Fibroblast of skin of left quadriceps (primary cell): ENCODE measurements around the gene CCDC127.
"Not testable (repeated sequence)": the region's sequence is repeated elsewhere in the genome, so short reads cannot be mapped to it uniquely, and the experiment has no call there.

Experiments
- DNase-seq, 2 experiments: peaks; one replicate each; pipeline ENCODE4 v3.0.0-alpha.2; 2013; ENCODE audit warnings: low read depth in 2 of 2

CCDC127 gene

GRCh38 chr5:204001-204400, 14.0 kb downstream of the CCDC127 start:
- DNase-seq, result no peak

DNA sequence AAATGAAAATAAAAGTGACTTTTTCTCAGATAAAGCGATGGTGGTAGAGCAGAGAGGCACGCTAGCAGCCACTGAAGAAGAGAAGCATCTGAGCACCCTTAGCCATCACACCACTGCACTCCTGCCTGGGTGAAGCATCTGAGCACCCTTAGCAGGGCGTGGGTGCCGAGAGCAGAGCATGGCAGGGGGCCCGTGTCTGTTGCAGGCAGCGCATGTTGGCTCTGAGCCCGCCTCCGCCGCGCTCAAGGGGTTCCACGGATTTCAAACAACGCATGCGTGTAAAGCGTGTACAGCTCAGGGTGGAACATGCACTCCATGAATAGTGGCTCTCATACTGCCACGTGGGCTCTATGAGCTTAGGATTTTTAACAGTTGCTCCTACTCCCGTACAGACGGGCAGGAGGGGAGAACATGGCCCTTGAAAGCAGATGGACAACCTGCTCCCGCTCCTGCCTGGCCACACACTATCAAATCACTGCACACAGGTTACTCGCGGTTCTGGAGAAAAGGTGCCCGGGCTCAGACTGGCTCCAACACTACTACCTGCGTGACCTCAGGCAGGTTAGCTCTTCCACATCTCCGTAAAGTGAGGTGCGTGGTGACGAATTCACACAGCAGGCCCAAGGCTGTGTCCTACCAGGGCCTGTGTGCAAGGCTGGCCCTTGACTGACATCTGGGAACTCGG, 14.6 kb downstream of the CCDC127 start:
- no peak for DNase-seq

DNA sequence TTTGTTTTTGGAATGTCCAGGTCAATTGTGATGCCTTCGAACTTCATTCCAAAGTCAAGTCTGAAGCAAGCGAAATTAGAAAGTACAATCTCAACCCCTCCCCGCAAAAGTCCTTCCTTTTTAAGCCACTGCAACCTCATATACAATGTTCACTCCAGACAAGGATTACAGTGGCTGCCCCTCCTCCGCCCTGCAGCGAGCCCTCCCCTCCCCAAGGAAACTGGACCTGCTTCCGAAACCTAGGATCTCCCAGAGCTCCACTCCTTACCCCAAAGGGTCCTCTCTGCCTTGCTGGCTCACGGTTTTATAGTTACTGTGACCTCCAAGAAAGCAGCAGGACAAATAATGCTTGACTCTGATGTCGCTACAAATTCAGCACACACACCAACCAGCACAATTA, 16.3 kb downstream of the CCDC127 start:
- no peak for DNase-seq

DNA sequence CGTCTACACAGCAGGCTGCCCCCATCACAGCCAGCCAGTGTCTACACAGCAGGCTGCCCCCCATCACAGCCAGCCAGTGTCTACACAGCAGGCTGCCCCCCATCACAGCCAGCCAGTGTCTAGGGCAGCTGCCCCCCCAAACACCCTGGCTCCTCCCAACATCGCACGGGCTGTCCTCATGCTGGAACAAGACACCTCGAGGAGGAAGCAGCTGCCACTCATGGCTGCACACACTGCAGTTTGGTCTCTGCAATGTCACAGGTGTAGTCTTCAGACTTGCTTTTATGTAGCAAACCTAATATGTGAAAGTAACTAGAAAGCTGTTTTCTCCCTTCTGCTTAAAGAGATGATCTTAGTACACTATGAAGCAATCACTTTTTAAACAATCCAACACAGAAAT, 17.0 kb downstream of the CCDC127 start:
- DNase-seq, result no peak

GRCh38 chr5:199950-200645, 17.9 kb downstream of the CCDC127 start:
- no peak for DNase-seq

DNA sequence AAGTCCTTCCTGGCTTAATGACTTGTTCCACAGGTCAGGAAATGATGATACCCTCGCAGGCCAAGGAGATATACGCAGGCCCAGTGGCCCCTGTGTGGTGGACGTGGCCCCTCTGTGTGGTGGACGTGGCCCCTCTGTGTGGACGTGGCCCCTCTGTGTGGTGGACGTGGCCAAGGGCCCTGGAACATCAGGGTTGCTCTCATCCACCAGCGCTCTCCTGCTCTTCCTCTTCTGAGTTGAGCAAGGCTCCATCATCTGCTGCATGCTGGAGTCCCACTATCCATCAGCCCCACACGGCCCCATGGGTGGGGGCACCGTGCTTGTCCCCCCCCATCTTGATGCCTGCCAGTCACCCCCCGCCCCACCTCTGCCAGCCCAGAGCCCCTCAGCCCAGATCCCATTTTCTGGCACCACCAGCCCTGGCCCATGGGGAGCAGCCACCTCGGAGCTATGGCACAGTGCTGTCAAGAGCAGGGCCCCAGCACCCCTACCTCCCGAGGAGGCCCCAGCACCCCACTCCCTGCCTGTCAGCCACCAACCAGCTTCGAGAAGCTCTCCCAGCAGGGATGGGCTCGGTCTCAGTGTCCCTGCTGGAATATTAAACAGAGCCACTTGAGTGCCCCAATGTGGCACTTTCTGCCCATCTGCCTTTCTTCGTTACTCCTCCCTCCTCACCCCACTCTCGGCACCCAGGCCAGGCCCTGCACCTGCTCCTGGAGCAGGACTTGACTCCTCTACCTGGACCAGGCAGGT, 18.6 kb downstream of the CCDC127 start:
- no peak for DNase-seq

DNA sequence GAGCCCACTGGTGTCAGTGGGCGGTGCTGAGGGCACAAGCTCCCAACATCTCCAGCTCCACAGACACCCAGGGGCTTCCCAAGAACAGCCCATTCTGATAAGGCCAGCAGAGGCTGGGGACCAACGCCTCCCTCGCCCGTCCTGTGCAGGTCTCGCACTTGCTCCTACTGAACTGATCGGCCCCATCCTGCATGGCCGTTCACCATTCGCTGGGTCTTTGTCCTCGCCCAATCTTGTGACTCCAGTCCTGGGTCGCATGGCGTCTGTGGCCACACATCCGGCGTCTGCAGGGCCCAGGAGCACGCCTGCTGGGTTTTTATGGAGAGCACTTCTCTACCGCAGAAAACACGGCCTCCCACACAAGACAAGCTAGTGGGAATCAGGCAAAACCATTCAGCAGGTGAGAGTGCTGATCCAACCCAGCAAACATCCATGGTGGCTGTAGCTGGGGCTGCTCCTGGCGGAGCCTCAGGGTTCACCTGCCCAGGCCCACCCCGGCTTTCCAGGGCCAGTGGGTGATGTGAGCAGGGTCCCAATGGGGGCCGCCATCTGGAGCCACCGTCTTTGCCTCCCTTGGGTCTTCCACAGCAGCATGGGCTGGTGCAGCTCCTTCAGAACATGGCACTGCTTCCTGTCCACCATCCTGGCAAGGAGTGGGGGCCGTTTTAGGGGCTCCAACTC, 19.3 kb downstream of the CCDC127 start:
- DNase-seq, result no peak

GRCh38 chr5:197892-198489, 20.0 kb downstream of the CCDC127 start:
- no peak for DNase-seq

DNA sequence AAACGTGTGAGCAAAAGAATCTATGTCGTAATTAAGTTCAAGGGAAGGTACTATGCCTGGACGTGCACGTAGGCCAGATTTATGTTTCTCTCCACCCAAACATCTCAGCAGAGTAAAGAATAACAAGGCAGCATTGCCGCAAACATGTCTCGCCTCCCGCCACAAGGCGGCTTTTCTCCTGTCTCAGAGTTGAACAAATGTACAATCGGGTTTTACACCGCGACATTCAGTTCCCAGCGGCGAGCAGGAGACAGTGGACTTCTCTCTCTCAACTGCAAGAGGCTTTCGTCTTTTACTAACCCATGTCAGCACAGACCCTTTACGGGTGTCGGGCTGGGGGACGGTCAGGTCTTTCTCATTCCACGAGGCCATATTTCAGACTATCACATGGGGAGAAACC, 20.9 kb downstream of the CCDC127 start:
- not testable (repeated sequence) for DNase-seq

DNA sequence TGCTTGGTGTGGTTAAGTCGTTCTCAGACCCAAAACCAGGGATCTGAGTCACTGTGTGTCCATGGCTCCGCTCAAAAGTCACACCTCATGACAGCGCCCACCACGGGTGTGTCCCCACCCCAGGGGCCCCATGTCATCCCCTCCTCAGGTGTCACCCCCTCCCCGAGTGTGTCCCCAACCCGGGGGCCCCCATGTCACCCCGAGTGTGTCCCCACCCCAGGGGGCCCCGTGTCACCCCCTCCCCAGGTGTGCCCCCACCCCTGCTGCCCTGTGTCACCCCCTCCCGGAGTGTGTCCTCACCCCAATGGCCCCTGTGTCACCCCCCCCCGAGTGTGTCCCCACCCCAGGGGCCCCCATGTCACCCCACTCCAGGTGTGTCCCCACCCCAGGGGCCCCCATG, 21.6 kb downstream of the CCDC127 start:
- DNase-seq, result no peak

- no peak for DNase-seq
These were observed 22.4 kb downstream of the CCDC127 start for GRCh38 chr5:195401-196160.

DNA sequence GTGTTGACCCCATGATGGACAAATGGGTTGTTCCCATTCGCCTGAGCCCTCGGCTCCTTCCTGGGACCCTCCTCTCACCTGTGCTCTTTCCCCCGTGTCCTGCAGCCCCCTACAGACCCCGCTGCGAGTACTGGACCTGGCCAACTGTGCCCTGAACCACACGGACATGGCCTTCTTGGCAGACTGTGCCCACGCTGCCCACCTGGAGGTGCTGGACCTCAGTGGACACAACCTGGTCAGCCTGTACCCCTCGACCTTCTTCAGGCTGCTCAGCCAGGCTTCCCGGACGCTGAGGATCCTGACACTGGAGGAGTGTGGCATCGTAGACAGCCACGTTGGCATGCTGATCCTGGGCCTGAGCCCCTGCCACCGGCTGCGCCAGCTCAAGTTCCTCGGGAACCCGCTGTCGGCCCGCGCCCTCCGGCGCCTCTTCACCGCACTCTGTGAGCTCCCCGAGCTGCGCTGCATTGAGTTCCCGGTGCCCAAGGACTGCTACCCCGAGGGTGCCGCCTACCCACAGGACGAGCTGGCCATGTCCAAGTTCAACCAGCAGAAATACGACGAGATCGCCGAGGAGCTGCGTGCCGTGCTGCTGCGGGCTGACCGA, 23.2 kb downstream of the CCDC127 start:
- DNase-seq, result no peak

DNA sequence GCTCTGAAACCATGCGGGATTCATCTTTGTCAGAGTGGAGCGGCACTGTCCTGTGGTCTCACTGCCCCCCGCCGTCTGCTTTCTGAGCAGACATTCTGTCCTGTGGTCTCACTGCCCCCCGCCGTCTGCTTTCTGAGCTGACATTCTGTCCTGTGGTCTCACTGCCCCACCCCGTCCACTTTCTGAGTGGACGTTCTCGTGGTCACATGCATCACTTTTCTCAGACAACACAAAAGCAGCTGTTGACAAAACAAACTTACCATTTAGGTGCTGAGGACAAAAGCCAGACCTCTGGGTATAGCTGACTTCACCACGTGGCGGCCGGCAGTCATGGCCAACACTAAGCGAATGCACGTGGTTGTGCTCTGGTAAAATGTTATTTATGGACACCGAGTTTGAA, 23.9 kb downstream of the CCDC127 start:
- no peak for DNase-seq

- DNase-seq, result no peak
These were observed 24.8 kb downstream of the CCDC127 start for GRCh38 chr5:192970-193831.

DNA sequence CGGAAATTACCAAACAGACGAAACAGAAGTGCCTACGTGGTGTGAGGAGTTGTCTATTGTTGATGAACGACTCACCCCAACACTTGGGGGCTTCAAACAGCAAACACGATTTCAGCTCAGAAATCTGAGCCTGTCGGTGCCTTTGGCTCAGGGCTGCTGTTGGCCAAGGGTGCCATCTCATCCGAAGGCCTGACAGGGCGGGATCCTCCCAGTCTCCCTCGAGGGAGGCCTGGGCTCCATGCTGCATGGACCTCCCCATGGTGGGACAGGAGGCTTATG, 25.3 kb downstream of the CCDC127 start:
- DNase-seq, result no peak

DNA sequence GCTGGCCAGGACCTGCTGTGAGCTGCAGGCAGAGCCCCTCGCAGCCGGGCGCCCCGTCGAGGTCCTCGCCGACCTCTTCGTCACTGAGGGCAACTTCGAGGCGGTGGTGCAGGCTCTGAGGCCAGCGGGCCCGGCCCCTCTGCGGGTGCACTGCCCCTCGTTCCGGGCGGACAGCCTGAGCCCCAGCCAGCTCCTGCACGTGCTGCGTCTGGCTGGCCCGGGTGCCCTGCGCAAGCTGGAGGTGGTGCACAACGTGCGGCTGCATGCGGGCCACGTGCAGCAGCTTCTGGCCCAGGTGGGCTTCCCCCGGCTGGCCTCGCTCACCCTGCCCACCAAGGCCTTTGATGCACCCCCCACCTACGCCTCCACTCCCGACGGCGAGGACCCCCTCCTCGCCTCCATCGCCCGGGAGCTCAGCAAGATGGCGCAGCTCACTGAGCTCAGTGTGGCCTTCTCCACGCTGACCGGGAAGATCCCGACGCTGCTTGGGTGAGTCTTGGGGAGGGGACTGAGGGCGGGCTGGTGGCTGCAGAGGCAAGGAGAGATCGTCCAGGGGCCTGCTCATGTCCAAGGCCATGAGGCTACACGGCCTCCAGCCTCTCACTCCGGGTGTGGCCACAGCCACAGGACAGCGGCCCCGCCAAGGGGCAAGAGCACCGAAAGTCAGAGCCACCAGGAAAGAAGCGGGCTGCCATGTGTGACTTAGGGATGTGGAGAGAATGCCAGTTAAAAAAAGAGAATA, 25.8 kb downstream of the CCDC127 start:
- DNase-seq, result no peak

GRCh38 chr5:191036-191948, 26.7 kb downstream of the CCDC127 start, which contains the start of gene LRRC14B:
Gene LRRC14B (plus strand): TSS chr5:191495. CDS start chr5:191539, 44 bp downstream.
- DNase-seq, result no peak
